ENCODE data around the gene PTGS2. TPM values are rescaled to one million over a fixed set of nuclear protein-coding genes. Genes with fewer than 3 reads are reported as not detected.
"Not testable (repeated sequence)": the region's sequence is repeated elsewhere in the genome, so short reads cannot be mapped to it uniquely, and the experiment has no call there.

The PTGS2 gene
- total RNA-seq, 1 donor from 2014 or later = 19.1 TPM

- Mint-ChIP-seq H3K9me3 (peaks cover 15% of the 10 kb centered on the region), H3K27ac (no peak overlapping the region), H3K4me1 (no peaks in the 10 kb centered on the region), H3K36me3 (peaks cover 6% of the 10 kb centered on the region), H3K4me3 (no peak overlapping the region), H3K27me3 (ENCODE audit: low read depth) (no peaks in the 10 kb centered on the region)
- DNase-seq (ENCODE audit: low spot score in 2 of 2, unreplicated experiment in 2 of 2) = no peak
- TF ChIP-seq CTCF (IDR thresholded peaks at IDR 0.05; ENCODE audit: unreplicated experiment) = no peak
These were observed 9.7 kb downstream of the PTGS2 start for GRCh38 chr1:186670297-186671135.

GRCh38 chr1:186669784-186670183, 10.4 kb downstream of the PTGS2 start:
- not testable (repeated sequence) for DNase-seq (ENCODE audit: low spot score in 2 of 2, unreplicated experiment in 2 of 2); H3K27me3 Mint-ChIP-seq (ENCODE audit: low read depth); H3K27ac Mint-ChIP-seq; H3K4me1 Mint-ChIP-seq; H3K36me3 Mint-ChIP-seq; H3K4me3 Mint-ChIP-seq
- H3K9me3 Mint-ChIP-seq = peaks cover 15% of the 10 kb centered on the region

- H3K9me3 Mint-ChIP-seq = peaks cover 12% of the 10 kb centered on the region
- not testable (repeated sequence) for H3K27ac Mint-ChIP-seq; H3K36me3 Mint-ChIP-seq; H3K27me3 Mint-ChIP-seq (ENCODE audit: low read depth); DNase-seq (ENCODE audit: low spot score in 2 of 2, unreplicated experiment in 2 of 2); H3K4me1 Mint-ChIP-seq; H3K4me3 Mint-ChIP-seq
These were observed 16.0 kb downstream of the PTGS2 start for GRCh38 chr1:186664217-186664616.

- TF ChIP-seq CTCF (IDR thresholded peaks at IDR 0.05; ENCODE audit: unreplicated experiment) = no peak
- DNase-seq (ENCODE audit: low spot score in 2 of 2, unreplicated experiment in 2 of 2) = no peak
- Mint-ChIP-seq H3K27me3 (ENCODE audit: low read depth) (no peaks in the 10 kb centered on the region), H3K27ac (no peak overlapping the region), H3K4me3 (no peak overlapping the region), H3K36me3 (peaks cover 3% of the 10 kb centered on the region), H3K9me3 (peaks cover 8% of the 10 kb centered on the region), H3K4me1 (no peaks in the 10 kb centered on the region)
These were observed 17.5 kb downstream of the PTGS2 start for GRCh38 chr1:186662752-186663151.

GRCh38 chr1:186659890-186660341, 20.3 kb downstream of the PTGS2 start:
- H3K4me3 Mint-ChIP-seq = no peak overlapping the region
- no peak for DNase-seq (ENCODE audit: low spot score in 2 of 2, unreplicated experiment in 2 of 2)
- H3K9me3 Mint-ChIP-seq = peaks cover 14% of the 10 kb centered on the region
- no peak overlapping the region for H3K27ac Mint-ChIP-seq
- H3K27me3 Mint-ChIP-seq (ENCODE audit: low read depth) = no peaks in the 10 kb centered on the region
- H3K36me3 Mint-ChIP-seq = peaks cover 3% of the 10 kb centered on the region
- TF ChIP-seq CTCF (IDR thresholded peaks at IDR 0.05; ENCODE audit: unreplicated experiment) = no peak
- no peaks in the 10 kb centered on the region for H3K4me1 Mint-ChIP-seq

- no peaks in the 10 kb centered on the region for H3K4me1 Mint-ChIP-seq
- no peaks in the 10 kb centered on the region for H3K27me3 Mint-ChIP-seq (ENCODE audit: low read depth)
- no peak overlapping the region for H3K27ac Mint-ChIP-seq
- peaks cover 3% of the 10 kb centered on the region for H3K36me3 Mint-ChIP-seq
- peaks cover 10% of the 10 kb centered on the region for H3K9me3 Mint-ChIP-seq
- no peak for DNase-seq (ENCODE audit: low spot score in 2 of 2, unreplicated experiment in 2 of 2)
- no peak overlapping the region for H3K4me3 Mint-ChIP-seq
- TF ChIP-seq CTCF (IDR thresholded peaks at IDR 0.05; ENCODE audit: unreplicated experiment) = no peak
These were observed 21.2 kb downstream of the PTGS2 start for GRCh38 chr1:186658999-186659398.

Data from mesothelial cell of epicardium (in vitro differentiated cells).